ENCODE data around the gene DUSP7. TPM values are rescaled to one million over a fixed set of nuclear protein-coding genes. Genes with fewer than 3 reads are reported as not detected.

Gene DUSP7
- total RNA-seq, 1 donor from 2014 or later: 24.9 TPM

- Histone ChIP-seq H3K27me3 (ENCODE audit: insufficient read depth, low read length) (no peaks in the 10 kb centered on the region), H3K79me2 (ENCODE audit: insufficient read depth, low read length) (peaks cover 74% of the 10 kb centered on the region), H3K4me1 (ENCODE audit: insufficient read depth, low read length) (peaks cover 42% of the 10 kb centered on the region), H3K4me2 (ENCODE audit: low read length) (peak overlapping the region; percentile 89), H4K20me1 (ENCODE audit: insufficient read depth, low read length) (peaks cover 19% of the 10 kb centered on the region), H3K36me3 (ENCODE audit: insufficient read depth, low read length) (peaks cover 14% of the 10 kb centered on the region), H3K27ac (ENCODE audit: low read depth, low read length) (peak overlapping the region; percentile 71), H3K4me3 (ENCODE audit: insufficient read depth, low read depth, low read length) (peak overlapping the region; percentile 43), H3K9ac (ENCODE audit: low read length) (peak overlapping the region; percentile 92), H3K9me3 (ENCODE audit: insufficient read depth, low read depth, low read length) (no peaks in the 10 kb centered on the region), H2AFZ (ENCODE audit: low read depth, low read length) (no peak overlapping the region)
- Mint-ChIP-seq H3K4me1 (ENCODE audit: low read depth, unreplicated experiment) (peaks cover 38% of the 10 kb centered on the region), H3K4me3 (ENCODE audit: unreplicated experiment) (peak overlapping the region; percentile 84), H3K27ac (ENCODE audit: unreplicated experiment) (peak overlapping the region; percentile 91), H3K27me3 (ENCODE audit: low read depth, unreplicated experiment) (peaks cover under 1% of the 10 kb centered on the region), H3K36me3 (ENCODE audit: low read depth, unreplicated experiment) (peaks cover 8% of the 10 kb centered on the region), H3K9me3 (ENCODE audit: unreplicated experiment) (no peaks in the 10 kb centered on the region)
- DNase-seq (ENCODE audit: low read depth) (no peak), FAIRE-seq (no peak)
- TF ChIP-seq, protein P1, sequence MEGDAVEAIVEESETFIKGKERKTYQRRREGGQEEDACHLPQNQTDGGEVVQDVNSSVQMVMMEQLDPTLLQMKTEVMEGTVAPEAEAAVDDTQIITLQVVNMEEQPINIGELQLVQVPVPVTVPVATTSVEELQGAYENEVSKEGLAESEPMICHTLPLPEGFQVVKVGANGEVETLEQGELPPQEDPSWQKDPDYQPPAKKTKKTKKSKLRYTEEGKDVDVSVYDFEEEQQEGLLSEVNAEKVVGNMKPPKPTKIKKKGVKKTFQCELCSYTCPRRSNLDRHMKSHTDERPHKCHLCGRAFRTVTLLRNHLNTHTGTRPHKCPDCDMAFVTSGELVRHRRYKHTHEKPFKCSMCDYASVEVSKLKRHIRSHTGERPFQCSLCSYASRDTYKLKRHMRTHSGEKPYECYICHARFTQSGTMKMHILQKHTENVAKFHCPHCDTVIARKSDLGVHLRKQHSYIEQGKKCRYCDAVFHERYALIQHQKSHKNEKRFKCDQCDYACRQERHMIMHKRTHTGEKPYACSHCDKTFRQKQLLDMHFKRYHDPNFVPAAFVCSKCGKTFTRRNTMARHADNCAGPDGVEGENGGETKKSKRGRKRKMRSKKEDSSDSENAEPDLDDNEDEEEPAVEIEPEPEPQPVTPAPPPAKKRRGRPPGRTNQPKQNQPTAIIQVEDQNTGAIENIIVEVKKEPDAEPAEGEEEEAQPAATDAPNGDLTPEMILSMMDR (IDR thresholded peaks at IDR 0.05; ENCODE audit: insufficient read depth, low read depth, low read length): no peak
Observed at GRCh38 chr3:52053307-52054304, 2.8 kb downstream of the DUSP7 start.

DNA sequence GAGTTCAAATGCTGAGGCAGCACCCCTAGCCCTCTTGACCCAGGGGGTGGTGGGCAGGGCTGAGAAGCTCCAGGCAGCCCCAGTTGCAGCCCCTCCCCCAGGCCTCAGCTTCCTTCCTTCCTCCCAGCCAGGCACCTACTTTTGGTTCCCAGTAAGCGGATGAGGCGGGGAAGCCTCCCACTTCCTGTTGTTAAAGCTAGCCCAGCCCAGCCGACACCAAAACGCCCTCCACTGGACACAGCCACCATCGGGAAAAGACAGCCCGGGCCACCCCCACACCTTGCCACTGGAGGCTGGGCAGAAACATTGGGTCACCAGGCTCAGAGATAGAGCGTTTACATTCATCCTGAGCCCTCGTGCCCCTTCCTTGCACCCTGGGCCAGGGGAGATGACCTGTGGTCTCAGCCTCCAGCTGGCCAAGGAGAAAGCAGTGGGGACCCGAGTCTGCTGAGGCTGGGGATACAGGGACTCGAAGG lies 3.5 kb downstream of the DUSP7 start:
- H3K36me3 ChIP-seq (ENCODE audit: insufficient read depth, low read length): peaks cover 18% of the 10 kb centered on the region
- Mint-ChIP-seq H3K9me3 (ENCODE audit: unreplicated experiment) (no peaks in the 10 kb centered on the region), H3K27ac (ENCODE audit: unreplicated experiment) (peak overlapping the region; percentile 91), H3K4me1 (ENCODE audit: low read depth, unreplicated experiment) (peaks cover 41% of the 10 kb centered on the region), H3K4me3 (ENCODE audit: unreplicated experiment) (peak overlapping the region; percentile 84), H3K27me3 (ENCODE audit: low read depth, unreplicated experiment) (no peaks in the 10 kb centered on the region), H3K36me3 (ENCODE audit: low read depth, unreplicated experiment) (peaks cover 8% of the 10 kb centered on the region)
- H3K4me2 ChIP-seq (ENCODE audit: low read length): peak overlapping the region; percentile 89
- H3K27ac ChIP-seq (ENCODE audit: low read depth, low read length): peak overlapping the region; percentile 71
- peak; percentile 64 for DNase-seq (ENCODE audit: low read depth)
- peak overlapping the region; percentile 43 for H3K4me3 ChIP-seq (ENCODE audit: insufficient read depth, low read depth, low read length)
- TF ChIP-seq, protein P1 (IDR thresholded peaks at IDR 0.05; ENCODE audit: insufficient read depth, low read depth, low read length): peak; percentile 21
- TF ChIP-seq EZH2 (IDR thresholded peaks at IDR 0.05; ENCODE audit: insufficient read depth, low read length): no peak
- peak; percentile 55 for FAIRE-seq
- peaks cover 81% of the 10 kb centered on the region for H3K79me2 ChIP-seq (ENCODE audit: insufficient read depth, low read length)
- H4K20me1 ChIP-seq (ENCODE audit: insufficient read depth, low read length): peaks cover 19% of the 10 kb centered on the region
- H3K27me3 ChIP-seq (ENCODE audit: insufficient read depth, low read length): no peaks in the 10 kb centered on the region
- no peaks in the 10 kb centered on the region for H3K9me3 ChIP-seq (ENCODE audit: insufficient read depth, low read depth, low read length)
- peak overlapping the region; percentile 23 for H2AFZ ChIP-seq (ENCODE audit: low read depth, low read length)
- peak overlapping the region; percentile 92 for H3K9ac ChIP-seq (ENCODE audit: low read length)
- peaks cover 49% of the 10 kb centered on the region for H3K4me1 ChIP-seq (ENCODE audit: insufficient read depth, low read length)
